ENCODE data around the gene PEX7.

GRCh38 chr6:136795386-136795785 lies 27.0 kb upstream of the PEX7 start:
- TF ChIP-seq CTCF (IDR thresholded peaks at IDR 0.05; ENCODE audit: low read depth, low read length, poor library complexity, severe bottlenecking) (no peak), EZH2phosphoT487 (IDR thresholded peaks at IDR 0.05; ENCODE audit: borderline replicate concordance, low read length) (no peak)
